Ectodermal cell (in vitro differentiated cells): ENCODE data around the gene LOXHD1.

Experiments
- H3K27ac ChIP-seq: 2 replicates; pipeline ENCODE4 v1.7.0; 2013; ENCODE audit warnings: mild to moderate bottlenecking, low read depth, low read length; ENCODE audit not compliant: insufficient read depth, poor library complexity, severe bottlenecking
- H3K27me3 ChIP-seq: 2 replicates; pipeline ENCODE4 v1.7.0; 2013; ENCODE audit warnings: mild to moderate bottlenecking, low read length; ENCODE audit not compliant: insufficient read depth, control insufficient read depth, poor library complexity, severe bottlenecking
- H3K36me3 ChIP-seq: one replicate; pipeline ENCODE4 v1.7.0; 2013; ENCODE audit warnings: low read length; ENCODE audit not compliant: control insufficient read depth, insufficient read depth
- H3K4me1 ChIP-seq: one replicate; pipeline ENCODE4 v1.7.0; 2013; ENCODE audit warnings: low read length; ENCODE audit not compliant: control insufficient read depth, insufficient read depth
- H3K4me3 ChIP-seq: 2 replicates; pipeline ENCODE4 v1.7.0; 2013; ENCODE audit warnings: low read depth, low read length, control low read depth; ENCODE audit not compliant: insufficient read depth
- H3K9me3 ChIP-seq: 2 replicates; pipeline ENCODE4 v1.7.0; 2013; ENCODE audit warnings: mild to moderate bottlenecking, low read length, moderate library complexity; ENCODE audit not compliant: control insufficient read depth
- WGBS, 2 experiments: methylation state at CpG; one replicate each; pipeline ENCODE4 v1.1.7; 2013; ENCODE audit warnings: missing lambda C conversion rate in 2 of 2; 5-methylcytosine and 5-hydroxymethylcytosine counted together

Gene LOXHD1

GRCh38 chr18:46554406-46555080, 102.5 kb downstream of the LOXHD1 start:
- Histone ChIP-seq H3K4me1 (no peaks in the 10 kb centered on the region), H3K36me3 (no peaks in the 10 kb centered on the region), H3K27ac (no peak overlapping the region), H3K4me3 (no peak overlapping the region), H3K27me3 (no peaks in the 10 kb centered on the region), H3K9me3 (no peaks in the 10 kb centered on the region)
- 83 to 94% methylated on average over 1 to 2 of the region's 2 CpGs for WGBS, 2 experiments

GRCh38 chr18:46550609-46551008, 106.4 kb downstream of the LOXHD1 start:
- no peak overlapping the region for H3K4me3 ChIP-seq
- no peaks in the 10 kb centered on the region for H3K27me3 ChIP-seq
- no peaks in the 10 kb centered on the region for H3K4me1 ChIP-seq
- H3K27ac ChIP-seq = no peak overlapping the region
- H3K9me3 ChIP-seq = no peaks in the 10 kb centered on the region
- H3K36me3 ChIP-seq = no peaks in the 10 kb centered on the region
- 88 to 100% methylated on average over 1 to 2 of the region's 2 CpGs for WGBS, 2 experiments

- Histone ChIP-seq H3K27ac (no peak overlapping the region), H3K4me3 (no peak overlapping the region), H3K27me3 (no peaks in the 10 kb centered on the region), H3K36me3 (no peaks in the 10 kb centered on the region), H3K4me1 (no peaks in the 10 kb centered on the region), H3K9me3 (no peaks in the 10 kb centered on the region)
- 60% methylated on average over 1 of the region's 1 CpG; no CpG with 5 or more reads in 1 of the 2 experiments for WGBS, 2 experiments
These were observed 109.5 kb downstream of the LOXHD1 start for GRCh38 chr18:46547520-46547919.

- Histone ChIP-seq H3K27ac (no peak overlapping the region), H3K4me1 (no peaks in the 10 kb centered on the region), H3K27me3 (no peaks in the 10 kb centered on the region), H3K36me3 (no peaks in the 10 kb centered on the region), H3K4me3 (no peak overlapping the region), H3K9me3 (no peaks in the 10 kb centered on the region)
These were observed 110.8 kb downstream of the LOXHD1 start for GRCh38 chr18:46546111-46546640.

- WGBS, 2 experiments = 49 to 51% methylated on average over 5 of the region's 5 CpGs
These were observed 114.5 kb downstream of the LOXHD1 start for GRCh38 chr18:46542545-46542944.

GRCh38 chr18:46541626-46542189, 115.3 kb downstream of the LOXHD1 start:
- no peaks in the 10 kb centered on the region for H3K27me3 ChIP-seq
- no peaks in the 10 kb centered on the region for H3K36me3 ChIP-seq
- no peak overlapping the region for H3K4me3 ChIP-seq
- no peak overlapping the region for H3K27ac ChIP-seq
- 87 to 92% methylated on average over 7 of the region's 7 CpGs for WGBS, 2 experiments
- no peaks in the 10 kb centered on the region for H3K4me1 ChIP-seq
- no peaks in the 10 kb centered on the region for H3K9me3 ChIP-seq

More at GRCh38 chr18:46542545-46542944, 114.5 kb downstream of the LOXHD1 start:
- Histone ChIP-seq H3K4me3 (no peak overlapping the region), H3K27me3 (no peaks in the 10 kb centered on the region), H3K27ac (no peak overlapping the region), H3K9me3 (no peaks in the 10 kb centered on the region), H3K36me3 (no peaks in the 10 kb centered on the region), H3K4me1 (no peaks in the 10 kb centered on the region)

- no peaks in the 10 kb centered on the region for H3K4me1 ChIP-seq
- no peaks in the 10 kb centered on the region for H3K36me3 ChIP-seq
- 82 to 83% methylated on average over 3 of the region's 3 CpGs for WGBS, 2 experiments
- no peaks in the 10 kb centered on the region for H3K27me3 ChIP-seq
- H3K9me3 ChIP-seq = no peaks in the 10 kb centered on the region
- no peak overlapping the region for H3K27ac ChIP-seq
- H3K4me3 ChIP-seq = no peak overlapping the region
These were observed 118.6 kb downstream of the LOXHD1 start for GRCh38 chr18:46538376-46538775.

- Histone ChIP-seq H3K27me3 (no peaks in the 10 kb centered on the region), H3K9me3 (no peaks in the 10 kb centered on the region), H3K4me1 (no peaks in the 10 kb centered on the region), H3K4me3 (no peak overlapping the region), H3K27ac (no peak overlapping the region), H3K36me3 (no peaks in the 10 kb centered on the region)
- 84 to 85% methylated on average over 11 of the region's 11 CpGs for WGBS, 2 experiments
These were observed 120.7 kb downstream of the LOXHD1 start for GRCh38 chr18:46536215-46536874.

GRCh38 chr18:46531482-46531881, 125.5 kb downstream of the LOXHD1 start:
- no peak overlapping the region for H3K27ac ChIP-seq
- no peaks in the 10 kb centered on the region for H3K9me3 ChIP-seq
- H3K4me3 ChIP-seq = no peak overlapping the region
- H3K4me1 ChIP-seq = no peaks in the 10 kb centered on the region
- no peaks in the 10 kb centered on the region for H3K36me3 ChIP-seq
- no peaks in the 10 kb centered on the region for H3K27me3 ChIP-seq
- 88 to 96% methylated on average over 2 of the region's 2 CpGs for WGBS, 2 experiments

GRCh38 chr18:46528037-46528436, 129.0 kb downstream of the LOXHD1 start:
- WGBS, 2 experiments = 82 to 87% methylated on average over 3 of the region's 3 CpGs
- no peaks in the 10 kb centered on the region for H3K36me3 ChIP-seq
- no peaks in the 10 kb centered on the region for H3K4me1 ChIP-seq
- H3K9me3 ChIP-seq = no peaks in the 10 kb centered on the region
- no peak overlapping the region for H3K27ac ChIP-seq
- no peaks in the 10 kb centered on the region for H3K27me3 ChIP-seq
- H3K4me3 ChIP-seq = no peak overlapping the region
